GM12878 (cell line): ENCODE results near the gene E2F1. TPM values are rescaled to one million over a fixed set of nuclear protein-coding genes. Genes with fewer than 3 reads are reported as not detected.
"Not testable (repeated sequence)": the region's sequence is repeated elsewhere in the genome, so short reads cannot be mapped to it uniquely, and the experiment has no call there.

Source experiments
- ATAC-seq: fragments of 200-7000 bp; cut with Tn5 transposase; 3 replicates; pipeline ENCODE4 v1.9.1; 2020; ENCODE audit warnings: mild to moderate bottlenecking, moderate library complexity
- BruUV-seq: library from RNA; stranded (reverse); fragments of 400-500 nt; replicated peaks from 2 replicates; lab custom pipeline; 2021; lab: Mats Ljungman, UMichigan
- CTCF ChIA-PET: fragments of 300-600 bp; sonication (Branson Sonifier 250); formaldehyde crosslinking; extraction: SDS; loops from one replicate; lab custom pipeline; 2021; ENCODE audit warnings: inconsistent platforms; lab: Yijun Ruan, JAX
- POLR2A ChIA-PET: fragments of 350-600 bp; formaldehyde crosslinking; extraction: SDS; loops from one replicate; lab custom pipeline; 2021; ENCODE audit warnings: inconsistent platforms; lab: Charles Lee
- RAD21 ChIA-PET: fragments of 300-600 bp; sonication (Branson Sonifier 250); formaldehyde crosslinking; loops from one replicate; lab custom pipeline; 2023; ENCODE audit warnings: antibody characterized with exemption; ENCODE audit not compliant: unreplicated experiment; lab: Charles Lee
- SMC1A ChIA-PET: fragments of 300-600 bp; sonication (Branson Sonifier 250); formaldehyde crosslinking; loops from one replicate; lab custom pipeline; 2023; ENCODE audit not compliant: unreplicated experiment, uncharacterized antibody; lab: Charles Lee
- DNase-seq: peaks from one replicate; pipeline ENCODE4 v3.0.0-alpha.2; 2011; ENCODE audit warnings: low read depth, low spot score
- FAIRE-seq: peaks from 3 replicates; lab custom pipeline; 2011; peaks lifted over from hg19 to GRCh38; lab: Jason Lieb, UNC
- H2AFZ ChIP-seq: 2 replicates; pipeline ENCODE4 v1.6.0; 2011; ENCODE audit warnings: low read depth, low read length, control low read depth; ENCODE audit not compliant: control insufficient read depth
- H3K27ac ChIP-seq: 2 replicates; pipeline ENCODE4 v1.5.1; 2011; ENCODE audit warnings: control low read depth; ENCODE audit not compliant: control insufficient read depth, insufficient read depth
- H3K27me3 ChIP-seq, 2 experiments: replicated peaks in 1 of 2; 2 replicates each; pipeline versions ENCODE4 v1.6.0 to v1.6.1; 2011; ENCODE audit warnings: low read length in 1 of 2; ENCODE audit not compliant: control insufficient read depth in 2 of 2, insufficient read depth in 2 of 2
- H3K36me3 ChIP-seq, 2 experiments: 2 replicates each; pipeline ENCODE4 v1.5.1; 2011; ENCODE audit warnings: low read length in 1 of 2; ENCODE audit not compliant: control insufficient read depth in 2 of 2, insufficient read depth in 2 of 2
- H3K4me1 ChIP-seq: 2 replicates; pipeline ENCODE4 v1.6.1; 2011; ENCODE audit warnings: mild to moderate bottlenecking, low read length, moderate library complexity, mixed read lengths; ENCODE audit not compliant: control insufficient read depth, insufficient read depth
- H3K4me2 ChIP-seq: 2 replicates; pipeline ENCODE4 v1.6.0; 2011; ENCODE audit warnings: control low read depth; ENCODE audit not compliant: control insufficient read depth, insufficient read depth
- H3K4me3 ChIP-seq: fragments of 200-600 bp; sonication (generic); 2 replicates; pipeline ENCODE4 v1.5.1; 2016
- H3K79me2 ChIP-seq: 2 replicates; pipeline ENCODE4 v1.6.0; 2011; ENCODE audit warnings: low read length; ENCODE audit not compliant: control insufficient read depth, insufficient read depth
- H3K9ac ChIP-seq: 2 replicates; pipeline ENCODE4 v1.8.0; 2011; ENCODE audit warnings: low read length, control low read depth, mixed read lengths; ENCODE audit not compliant: control insufficient read depth, insufficient read depth
- H3K9me3 ChIP-seq: replicated peaks from 3 replicates; pipeline ENCODE4 v1.5.1; 2011; ENCODE audit warnings: mild to moderate bottlenecking, low read length; ENCODE audit not compliant: control insufficient read depth, insufficient read depth
- H4K20me1 ChIP-seq: 2 replicates; pipeline ENCODE4 v1.6.0; 2011; ENCODE audit not compliant: control insufficient read depth, insufficient read depth
- WGBS: methylation state at CpG from one replicate; pipeline ENCODE4 v1.1.6; 2016; ENCODE audit warnings: low lambda C conversion rate; ENCODE audit not compliant: insufficient replicate concordance, insufficient coverage; ENCODE audit errors: missing lambda C conversion rate; 5-methylcytosine and 5-hydroxymethylcytosine counted together
- in situ Hi-C: fragments of 300-500 bp; cut with MboI; formaldehyde crosslinking; loops from 9 replicates; pipeline ENCODE4 v1.14.3; 2018; ENCODE audit warnings: mixed read lengths
- intact Hi-C: fragments of 100-400 bp; cut with micrococcal nuclease; formaldehyde crosslinking; loops from one replicate; pipeline ENCODE4 v1.14.2; 2022; ENCODE audit not compliant: unreplicated experiment
- polyA plus RNA-seq, 11 experiments: library from polyadenylated mRNA; depleted of rRNA in 4 of 11; unstranded in 6 of 11; stranded (reverse) in 5 of 11; fragments of >200 nt; fragmentation: Nextera tagmentation in 4 of 11; fragmentation: Illumina TruSeq in 1 of 11; extraction: Ambion mirVana in 4 of 11; extraction: Trizol in 1 of 11; gene quantifications; 1 replicate in 1 of 11; 2 replicates in 10 of 11; pipeline versions ENCODE4 v1.2.1 to v1.2.3, GENCODE V29; 2011 to 2016; ENCODE audit warnings: inconsistent platforms in 2 of 11, missing spikeins in 2 of 11, low read depth in 1 of 11
- total RNA-seq, 4 experiments: library from RNA; depleted of rRNA in 3 of 4; stranded (reverse); fragments of >200 nt in 3 of 4; fragmentation: Illumina TruSeq in 1 of 4; extraction: Trizol in 1 of 4; gene quantifications; 2 replicates each; pipeline versions ENCODE4 v1.2.1 to v1.2.3, GENCODE V29; 2013 to 2021

E2F1 gene
- total and polyA plus RNA-seq, 10 of the 15 experiments (the other 5 are each of a cell fraction or from before 2014, with no cell fraction given), result 0.29 to 50.2 (median 19.7) TPM

GRCh38 chr20:33700696-33701441 lies 14.7 kb upstream of the E2F1 start:
- CTCF ChIA-PET, H2AFZ ChIP-seq, H3K27me3 ChIP-seq, H3K4me2 ChIP-seq, FAIRE-seq, H3K79me2 ChIP-seq, POLR2A ChIA-PET, H3K9me3 ChIP-seq, DNase-seq, H3K4me3 ChIP-seq, SMC1A ChIA-PET, intact Hi-C loops, H3K4me1 ChIP-seq, RAD21 ChIA-PET, BruUV-seq, ATAC-seq, in situ Hi-C loops, H3K27ac ChIP-seq, H4K20me1 ChIP-seq, H3K9ac ChIP-seq, H3K36me3 ChIP-seq: not testable (repeated sequence)
- WGBS, result 92% methylated on average over 33 of the region's 45 CpGs

- H3K27me3 ChIP-seq, H3K9ac ChIP-seq, H3K4me1 ChIP-seq, H3K27ac ChIP-seq, BruUV-seq, in situ Hi-C loops, H3K4me2 ChIP-seq, H2AFZ ChIP-seq, ATAC-seq, RAD21 ChIA-PET, H3K36me3 ChIP-seq, H4K20me1 ChIP-seq, H3K9me3 ChIP-seq, SMC1A ChIA-PET, FAIRE-seq, H3K79me2 ChIP-seq, intact Hi-C loops, CTCF ChIA-PET, POLR2A ChIA-PET, H3K4me3 ChIP-seq, DNase-seq: not testable (repeated sequence)
- 88% methylated on average over 18 of the region's 27 CpGs for WGBS
These were observed 12.8 kb upstream of the E2F1 start for GRCh38 chr20:33698966-33699365.
